GM21447 (cell line): ENCODE data around the gene CPM.
"Not testable (repeated sequence)": the region's sequence is repeated elsewhere in the genome, so short reads cannot be mapped to it uniquely, and the experiment has no call there.

ENCODE experiments used
- ATAC-seq: cut with Tn5 transposase; IDR thresholded peaks from one replicate; pipeline ENCODE4 v1.9.1; 2021; ENCODE audit not compliant: unreplicated experiment

CPM gene

DNA sequence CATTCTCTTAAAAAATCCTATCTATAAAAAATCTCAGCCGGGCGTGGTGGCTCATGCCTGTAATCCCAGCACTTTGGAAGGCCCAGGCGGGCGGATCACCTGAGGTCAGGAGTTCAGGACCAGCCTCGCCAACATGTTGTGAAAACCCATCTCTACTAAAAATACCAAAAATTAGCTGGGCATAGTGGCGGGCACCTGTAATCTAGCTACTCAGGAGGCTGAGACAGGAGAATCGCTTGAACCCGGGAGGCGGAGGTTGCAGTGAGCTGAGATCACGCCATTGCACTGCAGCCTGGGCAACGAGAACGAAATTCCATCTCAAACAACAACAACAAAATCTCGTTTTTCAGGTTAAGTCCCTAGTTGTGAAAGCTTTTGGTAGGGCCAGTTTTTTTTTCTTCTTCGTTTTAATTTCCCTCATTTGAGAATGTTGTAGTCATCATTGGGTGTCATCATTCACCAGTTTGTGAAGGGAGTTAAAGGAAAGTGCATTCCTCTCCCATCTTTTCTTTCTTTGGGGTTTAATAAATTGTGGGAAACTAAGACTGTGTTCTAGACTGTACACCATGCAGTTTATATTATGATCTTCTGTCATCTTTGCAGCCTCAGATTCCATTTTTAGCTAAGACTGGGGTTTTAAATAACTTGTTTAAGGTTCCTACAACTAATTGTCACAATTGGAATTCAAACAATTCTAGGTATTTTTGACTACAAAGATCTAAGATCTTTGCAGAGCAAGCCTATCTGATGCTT, 101.0 kb downstream of the CPM start:
- no peak for ATAC-seq

DNA sequence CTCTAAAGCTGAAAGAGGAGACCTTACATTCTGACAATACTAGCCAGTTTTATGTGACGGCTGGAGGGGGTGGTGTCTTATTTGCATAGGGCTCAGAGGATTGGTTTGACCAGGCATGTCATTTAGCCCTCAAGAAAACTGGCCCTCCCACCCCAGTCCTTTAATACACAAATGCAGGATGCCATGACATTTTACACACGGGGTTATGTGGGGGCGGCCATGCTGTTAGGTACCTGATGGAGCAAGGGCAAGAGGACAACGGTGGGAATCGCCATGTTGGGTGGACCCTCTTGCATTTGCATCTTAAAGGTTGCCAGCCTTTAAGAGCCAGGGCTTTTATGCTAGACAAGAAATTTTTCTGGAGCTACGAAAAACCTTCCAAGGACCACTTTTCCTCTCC, 101.7 kb downstream of the CPM start:
- no peak for ATAC-seq

DNA sequence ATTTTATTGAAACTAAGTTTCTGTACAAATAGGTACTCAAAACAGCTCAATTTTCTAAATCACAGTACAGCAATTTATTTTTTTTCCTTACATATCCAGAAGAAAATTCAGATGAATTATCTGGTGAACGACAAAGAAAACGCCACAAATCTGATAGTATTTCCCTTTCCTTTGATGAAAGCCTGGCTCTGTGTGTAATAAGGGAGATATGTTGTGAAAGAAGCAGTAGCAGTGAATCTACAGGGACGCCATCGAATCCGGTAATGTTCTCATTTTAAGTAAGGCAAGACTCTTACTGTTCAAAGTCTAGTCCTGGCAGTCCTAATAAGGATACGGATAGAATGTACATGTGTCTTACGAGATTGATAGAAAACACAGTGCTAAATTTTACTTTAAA, 104.3 kb downstream of the CPM start:
- ATAC-seq: no peak

DNA sequence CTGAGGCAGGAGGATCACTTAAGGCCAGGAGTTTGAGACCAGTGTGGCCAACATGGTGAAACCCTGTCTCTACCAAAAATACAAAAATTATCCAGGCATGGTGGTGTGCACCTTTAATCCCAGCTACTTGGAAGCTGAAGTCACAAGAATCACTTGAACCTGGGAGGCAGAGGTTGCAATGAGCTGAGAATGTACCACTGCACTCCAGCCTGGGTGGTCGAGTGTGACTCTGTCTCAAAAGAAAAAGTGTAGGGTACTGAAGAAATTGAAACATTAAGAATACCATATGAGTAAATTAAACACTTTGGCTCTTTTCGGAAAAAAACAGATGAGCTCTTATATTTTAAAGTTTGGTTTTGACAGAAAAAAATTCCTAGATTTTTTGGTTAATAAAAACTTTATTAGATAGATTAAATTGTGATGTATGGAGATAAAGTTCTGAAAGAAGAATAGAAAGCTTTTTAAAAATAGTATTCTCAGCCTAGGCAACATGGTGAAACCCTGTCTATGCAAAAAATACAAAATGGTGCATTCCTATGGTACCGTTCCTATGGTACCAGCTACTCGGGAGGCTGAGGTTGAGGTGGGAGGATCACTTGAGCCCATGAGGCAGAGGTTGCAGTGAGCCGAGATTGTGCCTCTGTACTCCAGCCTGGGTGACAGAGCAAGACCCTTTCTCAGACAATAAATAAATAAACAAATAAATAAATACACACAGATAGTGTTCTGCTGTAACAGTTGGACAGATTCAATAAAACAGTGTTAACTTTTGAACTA, 104.9 kb downstream of the CPM start:
- ATAC-seq: no peak

DNA sequence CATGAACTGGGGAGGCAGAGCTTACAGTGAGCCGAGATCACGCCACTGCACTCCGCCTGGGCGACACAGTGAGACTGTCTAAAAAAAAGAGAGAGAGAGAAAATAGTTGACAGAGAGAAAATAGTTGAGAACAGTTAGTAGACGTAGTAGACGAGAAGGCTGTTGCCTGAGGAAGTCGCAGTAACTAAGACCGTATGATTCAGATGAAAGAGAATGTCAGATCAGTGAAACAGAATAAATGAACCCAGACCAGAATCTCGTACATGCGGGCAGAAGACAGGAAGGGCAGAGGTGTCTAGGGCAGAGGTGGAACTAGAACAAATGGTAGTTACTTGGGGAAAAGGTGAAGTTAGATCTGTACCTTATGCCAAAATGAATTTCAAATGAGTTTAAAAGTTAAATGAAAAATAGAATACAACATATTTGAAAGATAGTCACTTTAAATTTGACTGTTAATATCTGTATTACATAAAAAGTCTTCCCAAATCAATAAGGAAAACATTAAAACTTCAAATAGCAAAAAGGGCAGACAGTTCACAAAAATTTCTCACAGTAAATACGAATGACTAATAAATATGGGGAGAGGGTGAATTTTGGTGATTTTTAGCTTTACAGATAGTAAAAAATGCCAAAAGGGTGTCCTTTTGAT, 107.3 kb downstream of the CPM start:
- ATAC-seq: no peak

DNA sequence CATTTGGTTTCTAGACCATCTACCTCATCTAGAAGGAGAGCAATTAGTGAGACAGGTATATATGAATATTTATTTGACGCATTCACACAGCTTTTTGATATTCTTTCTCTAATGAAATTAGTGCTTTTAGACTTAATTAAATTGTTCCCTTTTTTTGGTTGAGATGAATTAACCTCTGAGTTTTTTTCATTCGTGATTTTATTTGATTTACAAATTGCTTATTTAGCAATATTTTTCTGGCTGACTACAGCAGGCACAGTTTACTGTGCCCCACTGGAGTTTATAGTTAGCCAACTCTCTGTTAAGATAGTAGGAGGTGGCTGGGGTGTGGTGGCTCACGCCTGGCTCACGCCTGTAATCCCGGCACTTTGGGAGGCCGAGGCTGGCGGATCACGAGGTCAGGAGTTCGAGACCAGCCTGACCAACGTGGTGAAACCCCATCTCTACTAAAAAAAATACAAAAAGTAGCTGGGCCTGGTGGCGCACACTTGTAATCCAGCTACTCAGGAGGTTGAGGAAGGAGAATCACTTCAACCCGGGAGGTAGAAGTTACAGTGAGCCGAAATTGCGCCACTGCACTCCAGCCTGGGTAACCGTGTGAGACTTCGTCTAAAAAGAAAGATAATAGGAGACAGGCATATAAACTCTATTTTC, 108.2 kb downstream of the CPM start:
- ATAC-seq: no peak

DNA sequence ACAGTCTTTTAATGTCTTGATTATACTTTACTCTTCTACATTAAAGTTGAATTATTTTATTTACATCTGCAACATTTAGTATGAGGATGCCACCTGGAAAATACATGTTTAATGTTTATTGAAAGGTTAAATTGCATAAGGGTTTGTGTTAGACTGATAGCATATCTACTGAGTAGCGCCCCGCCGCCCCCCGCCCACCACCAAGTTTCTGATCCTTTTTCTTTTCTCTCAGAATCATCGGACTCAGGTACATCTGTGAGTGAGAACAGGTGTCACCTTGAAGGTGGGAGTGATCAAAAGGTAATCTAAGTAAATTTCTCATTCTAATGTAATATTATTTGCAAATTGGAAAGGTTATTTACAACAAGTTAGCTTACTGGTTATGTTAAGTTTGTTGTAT, 108.8 kb downstream of the CPM start:
- ATAC-seq: no peak

DNA sequence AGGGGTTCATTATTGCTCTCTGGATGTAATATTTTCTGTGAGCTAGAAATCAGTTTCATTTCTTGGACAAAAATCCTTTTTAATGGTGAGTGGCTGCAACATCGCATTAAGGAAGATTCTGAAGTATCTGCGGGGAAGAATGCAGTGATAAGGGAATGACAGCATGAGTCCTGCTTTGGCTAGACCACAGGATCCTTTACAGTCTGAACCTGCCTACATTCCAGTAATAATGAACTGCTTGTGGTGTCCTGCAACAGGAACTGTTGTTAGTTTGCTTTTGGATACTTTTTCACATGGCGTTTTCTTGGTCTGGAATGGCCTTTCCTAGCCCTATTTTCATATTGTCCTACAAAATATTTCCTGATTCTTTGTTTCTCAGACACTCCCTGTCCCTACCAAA, 109.3 kb downstream of the CPM start:
- no peak for ATAC-seq

DNA sequence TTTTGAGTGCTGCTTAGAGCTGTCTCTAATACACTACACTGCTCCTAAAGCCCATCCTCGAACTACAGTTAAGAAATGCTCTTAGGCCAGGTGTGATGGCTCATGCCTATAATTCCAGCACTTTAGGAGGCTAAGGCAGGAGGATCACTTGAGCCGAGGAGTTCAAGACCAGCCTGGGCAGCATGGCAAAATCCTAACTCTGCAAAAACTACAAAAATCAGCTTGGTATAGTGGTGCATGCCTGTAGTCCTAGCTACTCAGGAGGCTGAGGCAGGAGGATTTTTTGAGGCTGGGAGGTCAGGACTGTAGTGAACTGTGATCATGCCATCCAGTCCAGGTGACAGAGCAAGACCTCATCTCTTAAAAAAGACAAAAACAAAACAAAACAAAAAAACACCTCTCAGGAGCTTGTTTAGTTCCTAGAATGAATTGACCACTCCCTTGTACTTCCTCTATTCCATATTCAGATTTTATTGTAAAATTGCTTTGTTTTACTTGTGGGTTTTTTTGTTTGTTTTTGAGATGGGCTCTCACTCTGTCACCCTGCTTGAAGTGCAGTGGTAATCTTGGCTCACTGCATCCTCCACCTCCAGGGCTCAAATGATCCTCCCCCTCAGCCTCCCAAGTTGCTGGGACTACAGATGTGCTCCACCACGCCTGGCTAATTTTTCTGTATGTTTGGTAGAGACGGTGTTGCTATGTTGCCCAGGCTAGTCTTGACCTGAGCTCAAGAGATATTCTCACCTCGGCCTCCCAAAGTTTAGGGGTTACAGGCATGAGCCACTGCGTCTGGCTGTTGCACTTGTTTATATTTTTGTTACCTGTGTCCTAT, 111.4 kb downstream of the CPM start:
- ATAC-seq: no peak

DNA sequence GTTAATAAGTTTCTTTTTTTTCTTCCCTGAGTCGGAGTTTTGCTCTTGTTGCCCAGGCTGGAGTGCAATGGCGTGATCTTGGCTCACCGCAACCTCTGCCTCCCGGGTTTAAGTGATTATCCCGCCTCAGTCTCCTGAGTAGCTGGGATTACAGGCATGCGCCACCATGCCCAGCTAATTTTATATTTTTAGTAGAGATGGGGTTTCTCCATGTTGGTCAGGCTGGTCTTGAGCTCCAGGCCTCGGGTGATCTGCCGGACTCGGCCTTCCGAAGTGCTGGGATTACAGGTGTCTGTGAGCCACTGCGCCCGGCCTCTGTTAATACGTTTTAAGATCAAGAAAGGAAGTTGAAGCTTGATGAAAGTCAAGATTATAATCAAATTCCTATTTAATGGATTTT, 113.5 kb downstream of the CPM start:
- ATAC-seq: not testable (repeated sequence)

DNA sequence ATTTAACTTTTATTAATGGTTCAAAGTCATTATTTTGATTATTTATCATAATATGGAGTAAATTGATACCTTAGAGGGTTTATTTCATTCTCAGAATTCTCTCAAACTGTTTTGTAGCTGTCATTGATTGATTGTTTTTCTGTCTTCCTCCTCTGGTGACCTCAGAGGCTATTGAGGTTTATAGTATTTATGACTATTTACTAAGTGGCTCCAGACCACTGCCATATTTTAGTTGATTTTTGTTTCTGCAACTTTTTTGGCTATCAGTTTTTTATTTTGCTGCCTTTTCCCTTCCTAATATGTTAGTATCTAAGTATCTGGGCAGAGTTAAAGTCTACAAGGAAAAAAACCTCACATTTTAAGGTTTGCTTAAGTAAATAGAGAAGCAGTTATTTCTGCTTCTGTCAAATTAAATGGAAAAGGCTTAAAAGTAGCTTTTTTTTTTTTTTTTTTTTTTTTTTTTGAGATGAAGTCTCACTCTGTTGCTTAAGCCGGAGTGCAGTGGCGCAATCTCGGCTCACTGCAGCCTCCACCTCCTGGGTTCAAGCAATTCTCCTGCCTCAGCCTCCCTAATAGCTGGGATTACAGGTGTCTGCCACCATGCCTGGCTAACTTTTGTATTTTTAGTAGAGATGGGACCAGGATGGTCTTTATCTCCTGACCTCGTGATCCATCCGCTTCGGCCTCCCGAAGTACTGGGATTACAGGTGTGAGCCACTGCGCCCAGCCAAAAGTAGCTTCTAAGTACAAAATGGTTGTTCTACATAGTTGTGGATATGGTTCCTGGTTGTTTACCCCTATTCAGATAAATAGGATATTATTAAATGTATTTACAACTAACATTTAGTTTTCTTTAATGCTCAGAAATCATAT, 116.8 kb downstream of the CPM start:
- no peak for ATAC-seq

DNA sequence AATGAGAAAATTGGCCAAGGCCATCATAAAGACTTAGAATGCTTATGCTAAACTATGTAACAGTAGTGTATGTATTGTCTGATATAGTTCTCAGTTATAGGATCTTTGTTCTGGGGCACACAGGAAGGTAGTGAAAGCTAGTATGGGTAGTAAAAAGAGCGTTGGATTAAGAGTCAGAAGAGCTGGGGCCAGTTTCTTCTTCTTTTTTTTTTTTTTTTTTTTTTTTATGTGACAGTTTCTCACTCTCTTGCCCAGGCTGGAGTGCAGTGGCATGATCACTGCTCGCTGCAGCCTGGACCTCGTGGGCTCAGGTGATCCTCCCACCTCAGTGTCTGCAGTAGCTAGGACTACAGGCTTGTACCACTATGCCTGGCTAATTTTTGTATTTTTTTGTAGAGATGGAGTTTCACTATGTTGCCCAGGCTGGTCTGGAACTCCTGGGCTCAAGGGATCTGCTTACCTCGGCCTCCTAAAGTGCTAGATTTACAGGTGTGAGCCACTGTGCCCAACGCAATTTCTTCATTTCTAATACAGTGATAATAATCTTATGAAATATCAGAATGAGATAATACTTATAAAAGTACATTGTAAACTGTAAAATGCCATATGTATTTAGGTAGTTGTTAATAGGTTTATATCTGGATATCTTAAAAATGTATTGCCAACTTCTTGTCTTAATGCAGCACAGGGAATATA, 117.6 kb downstream of the CPM start:
- no peak for ATAC-seq

DNA sequence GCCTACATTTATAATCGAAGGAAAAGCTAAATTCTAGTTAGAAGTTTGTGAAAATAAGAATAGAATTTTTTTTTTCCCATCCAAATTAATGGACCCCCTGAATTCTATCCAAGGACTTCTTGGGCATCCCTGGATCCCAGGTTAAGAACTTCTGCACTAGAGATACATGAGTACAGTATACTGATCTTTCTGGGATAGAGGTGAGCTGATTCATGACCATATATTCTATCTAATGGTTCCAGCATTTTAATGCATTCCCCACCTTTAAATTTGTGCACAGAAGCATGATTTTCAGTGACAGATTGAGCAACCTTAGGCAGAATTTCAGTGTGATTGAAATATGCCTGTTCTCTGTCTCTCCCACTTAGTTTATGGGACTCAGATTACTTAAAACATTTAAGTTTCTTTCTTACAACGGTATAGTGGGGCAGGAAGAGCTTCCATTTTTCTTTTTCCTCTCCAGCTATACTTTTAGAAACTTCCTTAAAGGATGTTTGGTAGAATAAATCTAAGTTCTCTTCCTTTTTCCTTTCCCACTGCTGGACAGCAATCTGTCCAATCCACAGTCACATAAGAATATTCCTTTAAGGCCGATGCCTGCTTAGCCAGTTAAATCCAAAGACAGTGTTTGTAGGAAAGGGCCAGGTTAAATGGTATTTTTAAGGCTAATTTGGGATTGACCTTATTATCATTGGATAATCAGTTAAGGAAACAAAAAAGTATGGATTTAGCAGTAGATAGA, 118.3 kb downstream of the CPM start:
- ATAC-seq: no peak

DNA sequence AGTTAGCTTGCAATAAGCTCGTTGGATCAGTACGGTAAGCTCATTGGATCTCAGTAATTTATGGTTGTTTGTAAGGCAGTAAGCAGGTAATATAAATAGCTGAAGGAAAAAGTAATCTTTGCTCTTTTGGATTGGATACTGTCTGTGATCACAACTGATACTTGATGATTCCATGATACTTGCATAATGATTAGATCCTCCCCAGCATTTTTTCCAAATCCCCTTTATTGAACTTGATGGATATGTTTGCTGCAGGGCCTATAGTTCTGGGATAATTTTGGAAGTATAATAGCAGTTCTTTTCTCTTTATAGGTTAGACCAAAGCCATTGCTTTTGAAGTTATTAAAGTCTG, 119.8 kb downstream of the CPM start:
- ATAC-seq: no peak

DNA sequence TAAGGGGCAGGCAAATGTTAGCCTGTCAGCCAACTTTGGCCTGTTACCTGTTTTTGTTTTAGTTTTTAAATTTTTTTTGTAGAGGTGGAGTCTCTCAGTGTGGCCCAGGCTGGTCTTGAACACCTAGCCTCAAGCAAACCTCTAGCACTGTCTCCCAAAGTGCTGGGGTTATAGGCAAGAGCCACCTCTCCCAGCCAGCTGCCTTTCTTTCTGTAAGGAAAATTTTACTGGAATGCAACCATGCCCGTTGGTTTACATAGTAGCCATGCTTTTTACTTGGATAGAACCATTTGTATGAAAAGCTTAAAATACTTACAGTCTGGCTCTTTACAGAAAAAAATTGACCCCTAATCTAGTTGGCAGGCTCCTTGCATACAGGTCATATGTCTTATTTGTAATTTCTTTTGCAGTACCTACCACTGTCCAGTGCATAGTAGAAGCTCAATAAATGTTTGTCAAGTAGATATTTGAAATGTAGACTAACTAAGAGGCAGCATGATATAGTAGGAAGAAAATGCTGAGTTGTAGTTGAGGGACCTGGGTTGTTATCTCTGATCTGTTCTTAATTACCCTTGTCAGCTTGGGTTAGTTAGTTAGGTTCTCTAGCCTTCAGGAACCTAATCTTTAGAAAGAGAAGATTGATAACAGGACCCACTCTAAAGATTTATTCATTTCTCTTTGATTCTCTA, 120.3 kb downstream of the CPM start:
- no peak for ATAC-seq

DNA sequence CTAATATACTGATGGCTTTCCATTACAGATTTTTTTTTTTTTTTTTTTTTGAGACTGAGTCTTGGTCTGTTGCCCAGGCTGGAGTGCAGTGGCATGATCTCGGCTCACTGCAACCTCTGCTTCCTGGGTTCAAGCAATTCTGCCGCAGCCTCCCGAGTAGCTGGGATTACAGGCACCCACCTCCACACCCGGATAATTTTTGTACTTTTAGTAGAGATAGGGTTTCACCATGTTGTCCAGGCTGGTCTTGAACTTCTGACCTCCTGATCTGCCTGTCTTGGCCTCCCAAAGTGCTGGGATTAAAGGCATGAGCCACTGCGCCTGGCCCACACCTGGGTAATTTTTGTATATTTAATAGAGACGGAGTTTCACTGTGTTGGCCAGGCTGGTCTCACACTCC, 121.4 kb downstream of the CPM start:
- ATAC-seq: not testable (repeated sequence)

DNA sequence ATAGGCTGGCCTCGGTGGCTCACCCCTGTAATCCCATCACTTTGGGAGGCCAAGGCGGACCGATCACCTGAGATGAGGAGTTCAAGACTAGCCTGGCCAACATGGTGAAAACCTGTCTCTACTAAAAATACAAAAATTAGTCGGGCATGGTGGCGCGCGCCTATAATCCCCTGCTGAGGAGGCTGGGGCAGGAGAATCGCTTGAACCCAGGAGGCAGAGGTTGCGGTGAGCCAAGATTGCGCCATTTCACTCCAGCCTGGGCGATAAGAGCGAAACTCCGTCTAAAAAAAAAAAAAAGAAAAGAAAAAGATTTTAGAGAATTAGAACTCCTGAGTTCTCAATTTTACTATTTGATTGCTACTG, 123.0 kb downstream of the CPM start:
- not testable (repeated sequence) for ATAC-seq
